Measurements from ENCODE around the gene CCN5.
A peak's percentile ranks its signal among the peaks of the same experiment; 100 is the strongest.

The CCN5 gene

DNA sequence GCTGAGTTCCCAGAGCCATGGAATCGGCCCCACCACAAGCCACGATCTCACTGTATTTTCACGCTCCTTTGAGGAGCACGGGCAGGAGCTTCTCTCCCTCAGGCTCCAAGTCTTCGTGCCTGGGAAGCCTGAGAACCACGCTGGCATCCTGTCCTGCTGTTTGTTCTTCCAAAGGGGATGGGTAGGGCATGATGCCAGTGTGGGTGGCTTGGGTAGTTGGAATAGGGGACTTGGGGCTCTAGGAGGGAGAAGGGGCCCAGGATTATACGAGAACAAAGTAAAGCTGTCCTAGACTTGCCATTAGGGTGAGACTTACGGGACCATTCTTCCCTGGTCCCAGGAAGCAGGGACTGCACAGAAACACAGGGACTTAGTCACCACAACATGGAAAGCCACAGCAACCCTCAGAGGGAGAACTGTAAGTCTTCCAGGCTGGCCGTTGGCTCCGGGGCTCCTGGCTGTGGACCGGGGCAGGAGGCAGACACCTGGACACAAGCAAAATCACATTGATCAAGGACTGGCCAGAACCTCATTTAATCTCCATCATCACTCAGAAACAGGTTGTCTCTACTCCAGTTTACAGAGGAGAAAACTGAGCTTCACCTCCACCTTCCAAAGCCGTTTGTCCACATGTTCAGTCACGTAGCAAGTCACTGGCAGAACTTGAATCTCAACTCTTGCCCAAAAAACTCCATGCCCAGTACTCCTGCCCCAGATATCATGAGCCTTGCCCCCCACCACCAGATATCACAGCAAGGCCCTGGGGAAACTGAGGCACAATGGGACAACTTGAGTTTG lies 1.3 kb downstream of the CCN5 start:
- DNase-seq, result no peak

DNA sequence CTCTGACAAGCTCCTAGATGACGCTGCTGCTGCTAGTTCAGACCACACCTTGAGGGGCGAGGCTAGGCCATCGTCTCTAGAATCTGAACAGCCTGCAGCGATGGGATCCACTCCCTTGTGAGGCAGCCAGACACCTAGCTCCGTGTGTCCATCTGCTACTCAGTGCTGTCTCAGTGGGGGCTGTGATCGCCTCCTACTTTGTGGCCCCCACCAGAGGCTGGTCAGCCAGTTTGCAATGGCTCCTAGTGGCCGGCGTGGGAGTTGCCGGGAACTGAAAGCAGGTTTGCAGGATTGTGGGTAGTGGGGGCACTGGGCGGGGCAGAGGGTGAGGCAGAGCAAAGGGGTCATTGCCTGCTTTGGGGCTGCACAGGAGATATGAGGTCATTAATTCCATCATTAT lies 2.8 kb downstream of the CCN5 start:
- no peak for DNase-seq

DNA sequence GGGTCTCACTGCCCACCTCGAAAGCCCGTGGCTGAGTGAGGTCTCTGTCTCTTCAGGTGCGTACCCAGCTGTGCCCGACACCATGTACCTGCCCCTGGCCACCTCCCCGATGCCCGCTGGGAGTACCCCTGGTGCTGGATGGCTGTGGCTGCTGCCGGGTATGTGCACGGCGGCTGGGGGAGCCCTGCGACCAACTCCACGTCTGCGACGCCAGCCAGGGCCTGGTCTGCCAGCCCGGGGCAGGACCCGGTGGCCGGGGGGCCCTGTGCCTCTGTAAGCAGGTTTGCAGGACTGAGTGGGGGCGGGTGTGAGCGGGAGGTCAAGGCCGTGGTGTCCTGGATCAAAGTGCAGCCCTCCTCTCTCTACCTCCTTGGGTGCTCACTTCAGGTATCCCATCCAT lies 4.7 kb downstream of the CCN5 start:
- no peak for DNase-seq

DNA sequence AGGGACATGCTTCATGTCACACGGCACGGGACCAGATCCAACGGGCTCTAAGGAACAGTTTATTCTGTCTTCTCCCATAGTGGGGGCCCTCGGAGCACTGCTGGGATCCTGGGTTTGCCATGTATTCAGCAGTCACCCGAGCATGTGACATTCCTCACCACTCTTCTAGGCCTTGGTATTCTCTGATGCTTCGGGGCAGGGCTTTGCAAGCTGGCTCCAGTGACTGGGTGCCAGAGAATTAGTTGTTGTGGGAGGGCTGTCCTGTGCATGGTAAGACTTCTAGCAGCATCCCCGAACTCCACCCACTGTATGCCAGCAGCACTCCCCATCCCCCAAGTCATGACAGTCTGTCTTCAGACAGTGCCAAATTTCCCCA lies 5.4 kb downstream of the CCN5 start:
- no peak for DNase-seq

DNA sequence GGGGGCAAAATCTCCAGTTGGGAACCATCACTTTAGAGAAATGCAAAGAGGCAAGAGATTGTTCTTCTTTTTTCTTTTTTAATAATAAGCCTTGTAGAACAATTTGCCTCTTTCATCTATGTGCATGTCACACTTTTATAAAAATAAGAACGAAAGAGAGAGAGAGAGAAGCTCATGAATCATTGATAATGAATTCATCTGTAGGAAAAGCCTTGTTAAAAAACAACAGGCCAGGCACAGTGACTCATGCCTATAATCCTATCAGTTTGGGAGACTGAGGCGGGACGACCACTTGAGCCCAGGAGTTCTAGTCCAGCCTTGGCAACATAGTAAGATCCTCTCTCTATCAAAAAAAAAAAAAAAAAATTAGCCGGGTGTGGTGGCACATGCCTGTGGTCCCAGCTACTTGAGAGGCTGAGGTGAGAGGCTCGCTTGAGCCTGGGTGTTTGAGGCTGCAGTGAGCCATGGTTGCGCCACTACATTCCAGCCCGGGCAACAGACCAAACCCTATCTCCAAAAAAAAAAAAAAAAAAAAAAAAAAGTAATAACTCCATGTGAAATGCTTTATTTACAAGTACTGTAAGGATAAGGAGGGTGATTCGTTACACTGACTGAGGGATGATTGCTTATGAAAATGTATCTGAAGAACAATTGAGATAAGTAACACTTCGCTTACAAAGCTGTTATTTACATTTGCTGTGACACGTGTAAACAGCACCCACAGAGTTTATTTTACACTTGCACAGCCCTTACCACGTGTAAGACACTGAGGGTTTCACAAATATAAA lies 6.0 kb downstream of the CCN5 start:
- no peak for DNase-seq

DNA sequence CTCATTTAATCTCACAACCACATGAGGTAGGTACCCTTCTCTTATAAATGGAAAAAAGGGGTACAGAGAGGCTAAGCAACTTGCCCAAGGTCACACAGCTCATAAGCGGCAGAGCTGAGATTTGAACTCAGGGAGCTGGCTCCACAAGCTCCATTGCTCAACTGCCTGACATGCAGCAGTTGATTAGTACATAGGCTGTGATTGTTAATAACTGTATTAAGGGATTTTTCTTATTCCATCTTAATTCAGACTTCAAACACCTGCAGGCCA lies 6.6 kb downstream of the CCN5 start:
- DNase-seq, result no peak

DNA sequence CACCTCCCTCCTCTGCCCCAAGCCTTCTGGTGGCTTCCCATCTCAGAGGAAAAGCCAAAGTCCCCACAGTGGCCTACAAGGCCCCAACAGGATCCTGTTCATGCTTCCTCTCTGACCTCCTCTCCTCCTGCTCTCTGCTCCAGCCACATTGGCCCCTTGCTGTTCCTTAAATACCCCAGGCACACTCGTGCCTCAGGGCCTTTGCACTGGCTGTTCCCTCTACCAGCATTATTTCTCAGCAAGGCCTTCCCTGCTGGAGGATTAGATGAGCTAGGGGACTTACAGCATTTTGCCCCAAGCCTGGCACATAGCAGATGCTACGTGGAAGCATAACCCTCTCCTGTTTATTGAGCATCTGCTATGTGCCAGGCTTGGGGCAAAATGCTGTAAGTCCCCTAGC lies 7.8 kb downstream of the CCN5 start:
- DNase-seq, result no peak

DNA sequence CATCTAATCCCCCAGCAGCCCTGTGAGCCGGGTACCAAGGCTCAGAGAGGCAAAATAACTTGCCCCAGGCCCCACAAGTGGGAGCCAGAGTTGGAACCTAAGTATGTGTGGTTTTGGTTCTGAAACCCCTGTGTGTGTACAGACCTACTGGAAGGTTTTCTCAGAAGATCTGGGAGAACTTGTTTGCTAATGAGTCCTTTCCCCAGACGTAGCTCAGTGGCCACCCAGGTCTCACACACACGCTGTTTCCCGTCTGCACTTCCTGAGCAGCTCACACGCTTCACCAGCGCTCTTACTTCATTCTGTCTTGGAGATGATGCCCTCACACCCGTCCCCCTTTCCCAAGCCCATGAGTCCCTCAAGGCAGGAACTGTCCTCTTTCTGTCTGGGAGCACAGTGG lies 8.2 kb downstream of the CCN5 start:
- no peak for DNase-seq

DNA sequence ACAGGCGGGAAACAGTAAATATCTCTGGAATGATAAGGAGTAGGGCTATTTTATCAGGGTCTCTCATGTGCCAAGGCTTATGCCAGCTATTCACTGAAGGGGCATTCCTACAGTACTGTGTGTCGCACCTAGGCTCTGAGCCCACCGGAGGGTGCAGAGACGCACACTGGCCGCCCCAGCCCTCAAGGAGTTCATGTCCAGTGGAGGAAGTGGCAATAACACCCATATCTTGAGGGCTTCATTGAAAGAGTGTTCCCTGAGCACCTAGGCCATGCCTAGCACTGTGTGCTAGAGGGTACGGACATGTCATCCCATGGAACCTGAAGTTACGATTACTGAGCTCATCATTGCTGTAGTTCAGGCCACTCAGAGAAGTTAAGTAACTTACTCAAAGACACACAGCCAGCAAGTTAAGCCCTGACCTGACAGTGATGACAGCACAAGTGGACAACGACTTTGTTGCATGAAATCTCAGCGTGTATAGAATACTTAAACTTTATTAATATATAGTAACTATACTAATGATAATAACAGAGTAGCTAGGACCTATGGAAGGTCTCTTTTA lies 8.7 kb downstream of the CCN5 start:
- DNase-seq, result no peak

DNA sequence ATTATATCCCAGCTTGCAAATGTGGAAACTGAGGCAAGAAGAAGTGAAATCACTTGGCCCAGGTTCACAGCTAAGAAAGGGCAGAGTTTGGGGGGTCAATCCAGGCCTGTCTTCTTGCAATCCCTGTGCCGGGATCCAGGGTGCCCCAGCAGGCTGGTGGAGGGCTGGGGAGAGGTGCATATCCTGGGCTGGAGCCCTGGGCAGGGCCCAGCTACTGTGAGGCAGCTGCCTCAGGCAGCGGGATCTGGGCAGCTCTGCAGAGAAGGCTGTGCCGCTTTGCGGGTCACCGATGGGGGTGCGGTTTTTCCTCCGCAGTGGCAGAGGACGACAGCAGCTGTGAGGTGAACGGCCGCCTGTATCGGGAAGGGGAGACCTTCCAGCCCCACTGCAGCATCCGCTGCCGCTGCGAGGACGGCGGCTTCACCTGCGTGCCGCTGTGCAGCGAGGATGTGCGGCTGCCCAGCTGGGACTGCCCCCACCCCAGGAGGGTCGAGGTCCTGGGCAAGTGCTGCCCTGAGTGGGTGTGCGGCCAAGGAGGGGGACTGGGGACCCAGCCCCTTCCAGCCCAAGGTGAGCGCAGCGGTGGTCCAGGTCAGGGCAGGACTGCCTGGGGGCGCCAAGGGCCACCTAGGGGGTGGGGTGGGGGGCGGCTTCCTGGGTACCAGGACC lies 9.4 kb downstream of the CCN5 start:
- DNase-seq, result no peak

DNA sequence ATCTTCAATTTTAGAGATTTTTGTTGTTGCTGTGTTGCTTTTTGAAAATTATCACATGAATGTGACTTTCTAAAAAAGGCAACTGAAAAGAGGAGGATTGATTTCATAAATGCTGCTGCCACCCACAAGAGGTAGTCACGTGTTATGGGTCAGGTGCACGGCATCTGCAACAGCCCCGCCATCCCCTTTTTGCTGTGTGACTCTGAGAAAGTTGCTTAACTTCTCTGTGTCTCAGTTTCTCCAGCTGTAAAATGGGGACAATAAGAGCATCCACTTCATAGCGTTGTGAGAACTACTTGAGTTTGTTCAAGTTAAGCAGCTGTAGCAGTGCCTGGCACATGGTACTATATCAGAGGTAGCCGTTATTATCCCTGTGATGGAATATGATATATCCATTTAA lies 10.7 kb downstream of the CCN5 start:
- no peak for DNase-seq

DNA sequence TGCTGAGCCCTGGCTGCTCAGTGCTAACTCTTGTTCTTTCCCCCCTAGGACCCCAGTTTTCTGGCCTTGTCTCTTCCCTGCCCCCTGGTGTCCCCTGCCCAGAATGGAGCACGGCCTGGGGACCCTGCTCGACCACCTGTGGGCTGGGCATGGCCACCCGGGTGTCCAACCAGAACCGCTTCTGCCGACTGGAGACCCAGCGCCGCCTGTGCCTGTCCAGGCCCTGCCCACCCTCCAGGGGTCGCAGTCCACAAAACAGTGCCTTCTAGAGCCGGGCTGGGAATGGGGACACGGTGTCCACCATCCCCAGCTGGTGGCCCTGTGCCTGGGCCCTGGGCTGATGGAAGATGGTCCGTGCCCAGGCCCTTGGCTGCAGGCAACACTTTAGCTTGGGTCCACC lies 11.9 kb downstream of the CCN5 start:
- DNase-seq, result no peak

DNA sequence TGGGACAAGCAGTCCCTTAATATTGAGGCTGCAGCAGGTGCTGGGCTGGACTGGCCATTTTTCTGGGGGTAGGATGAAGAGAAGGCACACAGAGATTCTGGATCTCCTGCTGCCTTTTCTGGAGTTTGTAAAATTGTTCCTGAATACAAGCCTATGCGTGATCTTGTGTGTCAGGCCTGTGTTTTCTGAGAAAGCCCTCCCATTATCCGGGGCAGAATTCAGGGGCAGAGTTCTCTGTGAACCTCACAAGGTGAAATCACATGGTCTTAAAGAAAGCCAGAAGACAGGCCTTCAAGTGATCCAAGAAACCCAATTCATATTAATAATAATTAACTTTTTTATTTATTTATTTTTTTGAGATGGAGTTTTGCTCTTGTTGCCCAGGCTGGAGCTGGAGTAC lies 12.5 kb downstream of the CCN5 start:
- DNase-seq, result no peak

DNA sequence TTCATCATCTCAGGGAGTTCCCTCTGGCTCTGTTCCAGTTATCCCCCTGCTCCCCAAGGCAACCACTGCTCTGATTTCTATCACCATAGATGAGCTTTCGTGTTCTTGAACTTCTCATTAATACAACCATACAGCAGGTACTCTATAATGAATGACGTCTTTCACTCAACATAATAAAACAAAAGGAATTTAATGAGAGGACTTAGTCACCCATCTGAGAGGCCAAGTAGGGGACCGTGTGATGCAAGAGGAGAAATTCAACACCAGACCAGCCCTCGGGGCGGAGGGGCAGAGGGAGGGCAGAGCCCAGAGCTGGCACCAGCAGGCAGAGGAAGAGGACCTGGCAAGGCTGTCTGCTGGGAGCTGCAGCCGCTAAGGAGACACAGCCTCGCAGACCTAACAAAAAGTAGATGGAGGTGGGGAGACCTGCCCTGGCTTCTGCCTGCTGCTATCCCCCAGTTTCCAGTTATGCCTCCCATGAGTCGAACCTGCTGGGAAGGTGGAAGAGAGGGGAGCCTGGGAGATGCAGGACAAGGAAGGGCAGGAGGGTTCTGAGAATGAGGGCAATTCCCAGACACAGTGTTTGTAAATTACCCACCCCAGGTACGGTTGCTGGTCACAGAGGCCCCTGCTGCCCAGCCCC lies 13.8 kb downstream of the CCN5 start:
- DNase-seq, result peak; percentile 73

DNA sequence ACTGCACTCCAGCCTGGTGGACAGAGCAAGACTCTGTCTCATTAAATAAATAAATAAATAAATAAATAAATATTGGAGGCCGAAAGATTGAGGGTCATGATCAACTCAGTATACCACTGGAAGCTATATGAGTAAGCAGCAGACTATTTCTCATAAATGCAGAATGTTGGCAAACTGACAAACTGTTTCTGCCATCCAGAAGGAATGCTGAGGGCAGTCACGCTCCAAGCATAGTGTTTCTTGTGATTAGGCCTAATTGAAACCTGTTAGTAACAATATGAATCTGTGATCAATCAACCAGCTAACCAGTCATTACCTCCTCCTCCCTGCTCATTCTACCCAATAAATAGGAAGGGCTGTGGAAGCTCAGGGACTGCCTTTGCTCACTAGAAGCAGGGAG lies 15.3 kb downstream of the CCN5 start:
- DNase-seq, result no peak

DNA sequence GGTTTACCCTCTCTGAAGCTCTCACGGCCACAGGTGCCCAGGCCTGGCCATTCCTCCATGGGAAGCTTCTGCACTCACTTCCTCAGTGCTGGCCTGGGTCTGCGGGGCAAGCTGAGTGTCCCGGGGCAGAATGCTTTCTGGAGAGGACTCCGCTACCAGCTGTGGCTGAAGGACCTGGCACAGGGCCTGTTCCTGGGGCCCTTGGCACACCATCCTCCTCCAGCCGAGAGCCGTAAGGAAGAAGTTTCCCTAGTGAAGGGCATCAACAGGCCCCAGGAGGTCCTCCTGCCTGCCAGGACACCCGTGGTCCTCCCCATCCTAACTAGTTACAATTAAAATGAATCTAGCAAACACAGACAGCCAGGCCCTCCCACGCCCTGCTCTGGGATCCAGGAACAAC lies 16.5 kb downstream of the CCN5 start:
- DNase-seq, result no peak

DNA sequence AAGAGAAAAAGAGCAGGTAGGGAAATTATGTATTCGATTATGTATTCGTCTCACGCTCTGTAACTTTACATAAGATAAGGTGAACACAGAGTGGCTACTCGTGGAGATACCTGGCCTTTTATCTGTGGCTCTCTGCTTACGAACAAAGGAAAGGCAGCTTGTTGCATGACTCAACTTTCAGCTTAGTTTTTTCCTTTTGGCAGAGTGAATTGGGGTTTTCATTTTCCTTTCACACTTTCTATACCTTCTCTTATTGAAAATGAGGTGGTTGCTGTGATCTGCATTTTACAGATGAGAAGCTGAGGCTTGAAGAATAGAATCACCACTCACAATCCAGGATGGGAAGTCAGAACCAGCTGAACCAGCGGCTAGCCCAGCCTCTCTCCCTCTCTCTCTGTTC lies 17.2 kb downstream of the CCN5 start:
- DNase-seq, result no peak

DNA sequence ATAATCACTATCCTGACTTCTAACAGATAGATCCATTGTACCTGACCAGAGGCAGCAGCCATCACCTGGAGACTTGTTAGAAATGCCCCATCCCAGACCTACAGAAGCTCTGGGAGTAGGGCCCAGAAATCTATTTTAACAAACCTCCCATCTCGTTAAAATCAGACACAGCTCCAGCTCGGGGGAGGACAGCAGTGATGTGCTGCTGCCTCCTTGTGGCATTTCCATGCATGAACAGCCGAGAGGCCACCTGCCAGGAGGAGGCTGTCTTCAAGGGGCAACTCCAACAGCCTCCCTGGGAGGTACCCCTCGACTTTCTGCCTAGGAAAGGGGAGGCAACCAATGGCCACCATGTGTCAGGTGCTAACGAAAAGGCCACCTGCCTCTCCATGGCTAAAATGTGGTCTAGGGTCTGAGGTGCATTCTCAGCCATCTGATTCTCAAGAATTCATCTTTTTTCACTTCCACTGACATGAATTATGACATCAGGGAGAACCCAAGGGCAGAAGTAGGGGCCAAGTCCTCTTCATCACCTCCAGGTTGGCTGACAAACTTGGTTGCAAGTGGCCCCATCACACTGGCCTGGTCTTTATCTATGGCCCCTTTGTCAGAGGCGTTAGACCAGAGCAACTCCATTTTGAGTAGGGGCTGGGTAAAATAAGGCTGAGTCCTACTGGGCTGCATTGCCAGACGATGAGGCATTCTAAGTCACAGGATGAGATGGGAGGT lies 18.3 kb downstream of the CCN5 start:
- DNase-seq, result peak; percentile 79

DNA sequence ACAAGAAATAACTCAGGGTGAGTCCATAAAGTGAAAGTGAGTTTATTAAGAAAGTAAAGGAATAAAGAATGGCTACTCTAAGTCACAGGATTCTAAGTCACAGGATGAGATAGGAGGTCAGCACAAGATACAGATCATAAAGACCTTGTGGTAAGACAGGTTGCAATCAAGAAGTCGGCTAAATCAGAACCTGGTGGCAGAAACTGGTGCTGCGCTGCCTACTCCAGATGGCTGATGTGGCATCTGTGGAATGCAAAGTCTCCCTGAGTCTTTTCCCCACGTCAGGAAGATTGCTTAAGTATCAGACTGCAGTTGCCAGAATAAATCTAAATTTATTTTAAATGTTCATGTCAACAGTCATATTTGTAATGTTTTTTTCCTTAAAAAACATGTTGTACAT lies 19.8 kb downstream of the CCN5 start:
- no peak for DNase-seq

DNA sequence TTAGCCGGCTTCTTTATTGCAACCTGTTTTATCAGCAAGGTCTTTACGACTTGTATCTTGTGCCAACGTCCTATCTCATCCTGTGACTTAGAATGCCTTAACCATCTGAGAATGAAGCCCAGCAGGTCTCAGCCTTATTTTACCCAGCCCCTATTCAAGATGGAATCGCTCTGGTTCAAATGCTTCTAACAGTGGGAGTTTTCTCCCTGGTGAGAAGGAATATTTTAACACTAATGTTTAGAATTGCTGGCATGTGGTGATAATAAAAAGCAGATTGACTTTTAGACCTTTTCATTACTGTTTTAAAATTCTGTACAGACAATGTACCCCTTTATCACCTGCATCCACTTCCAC lies 20.6 kb downstream of the CCN5 start:
- no peak for DNase-seq

DNA sequence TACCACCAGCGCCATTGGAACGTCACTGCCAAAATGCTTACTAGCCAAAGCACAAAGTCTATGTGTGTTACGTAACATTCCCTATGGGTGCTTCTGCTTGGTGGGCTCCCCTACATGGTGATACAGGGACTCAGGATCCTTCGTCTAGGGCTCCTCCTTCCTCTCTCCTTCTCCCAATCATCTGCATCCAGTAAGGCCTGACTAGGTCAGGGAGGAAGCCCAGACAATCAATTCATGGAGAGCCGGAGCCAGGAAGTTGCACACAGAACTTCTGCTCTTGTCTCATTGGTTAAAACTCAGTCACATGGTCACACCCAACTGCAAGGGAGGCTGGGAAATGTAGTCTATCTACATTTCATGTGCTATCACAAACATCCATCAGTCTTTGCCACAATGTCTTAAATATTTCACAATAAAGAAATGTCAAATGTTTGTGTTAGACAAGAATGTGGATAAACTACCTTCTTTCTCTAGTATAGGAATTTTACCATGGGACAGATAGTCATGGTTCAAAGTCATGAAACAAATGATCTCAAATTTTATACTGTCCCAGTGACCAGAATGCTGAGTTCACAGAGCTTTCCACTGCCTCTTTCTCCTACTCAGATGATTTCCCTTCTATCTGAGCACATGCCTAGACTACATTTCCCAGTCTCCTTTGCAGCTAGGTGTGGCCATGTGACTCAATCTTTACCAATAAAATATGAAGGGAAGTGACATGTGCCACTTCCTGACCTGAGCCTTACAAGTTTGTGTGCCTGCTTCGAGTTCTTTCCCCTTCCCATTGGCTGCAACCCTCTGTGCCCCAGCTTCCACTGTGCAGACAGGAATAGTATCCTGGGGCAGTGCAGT lies 21.2 kb downstream of the CCN5 start:
- DNase-seq, result peak; percentile 70

DNA sequence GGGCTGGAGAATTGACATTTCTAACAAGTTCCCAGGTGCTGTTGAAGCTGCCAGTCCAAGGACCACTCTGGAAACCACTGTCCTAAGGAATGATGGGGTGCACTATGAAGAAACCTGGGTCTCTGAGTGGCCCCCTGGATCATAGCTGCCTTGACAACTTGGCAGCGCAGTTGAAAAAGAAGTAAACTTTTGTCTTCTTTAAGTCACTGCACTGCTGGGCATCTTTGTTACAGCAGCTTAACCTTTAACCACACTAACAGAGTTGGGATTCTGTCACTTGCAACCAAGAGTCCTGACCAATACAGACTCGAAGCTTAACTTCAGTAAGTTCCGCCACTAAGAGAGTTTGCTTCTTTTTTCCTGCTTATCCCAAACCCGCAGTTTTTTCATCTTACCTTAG lies 21.9 kb downstream of the CCN5 start:
- DNase-seq, result no peak
